HG03103 (cell line): Measurements from ENCODE around the gene C12orf43.

Source experiments
- ATAC-seq: cut with Tn5 transposase; IDR thresholded peaks from one replicate; pipeline ENCODE4 v1.9.1; 2021; ENCODE audit warnings: low read depth; ENCODE audit not compliant: unreplicated experiment

C12orf43 gene

GRCh38 chr12:121033625-121034349 is 17.5 kb upstream of the C12orf43 start:
- no peak for ATAC-seq

- ATAC-seq, result no peak
These were observed 14.4 kb upstream of the C12orf43 start for GRCh38 chr12:121030576-121031212.

GRCh38 chr12:121026274-121027045 is 10.2 kb upstream of the C12orf43 start:
- ATAC-seq, result no peak

- ATAC-seq, result no peak
These were observed 9.3 kb upstream of the C12orf43 start for GRCh38 chr12:121025442-121026226.

GRCh38 chr12:121023799-121024198 is 7.5 kb upstream of the C12orf43 start:
- no peak for ATAC-seq

GRCh38 chr12:121022713-121023112 is 6.4 kb upstream of the C12orf43 start:
- ATAC-seq, result no peak

GRCh38 chr12:121021754-121022153 is 5.5 kb upstream of the C12orf43 start:
- ATAC-seq, result no peak

- no peak for ATAC-seq
These were observed 2.8 kb upstream of the C12orf43 start for GRCh38 chr12:121018860-121019617.

GRCh38 chr12:121017966-121018491 is 1.7 kb upstream of the C12orf43 start:
- no peak for ATAC-seq

GRCh38 chr12:121013715-121014114 is 2.6 kb downstream of the C12orf43 start:
- ATAC-seq, result no peak

- ATAC-seq, result no peak
These were observed 4.5 kb downstream of the C12orf43 start for GRCh38 chr12:121011820-121012219.

GRCh38 chr12:121010860-121011259 is 5.4 kb downstream of the C12orf43 start:
- no peak for ATAC-seq

- no peak for ATAC-seq
These were observed 6.5 kb downstream of the C12orf43 start for GRCh38 chr12:121009741-121010140.

- no peak for ATAC-seq
These were observed 7.8 kb downstream of the C12orf43 start for GRCh38 chr12:121008347-121009098.

- ATAC-seq, result no peak
These were observed 10.9 kb downstream of the C12orf43 start for GRCh38 chr12:121005346-121005815.

- ATAC-seq, result no peak
These were observed 12.0 kb downstream of the C12orf43 start for GRCh38 chr12:121004253-121004815.

GRCh38 chr12:121003650-121004049 is 12.6 kb downstream of the C12orf43 start:
- no peak for ATAC-seq

GRCh38 chr12:121001841-121002483 is 14.3 kb downstream of the C12orf43 start:
- ATAC-seq, result no peak
